NB4 (cell line): ENCODE results near the gene PLBD2.
"Not testable (repeated sequence)": the region's sequence is repeated elsewhere in the genome, so short reads cannot be mapped to it uniquely, and the experiment has no call there.

ENCODE experiments used
- DNase-seq: peaks from one replicate; pipeline ENCODE4 v3.0.0; 2010; ENCODE audit warnings: low read depth
- H3K4me3 ChIP-seq: one replicate; pipeline ENCODE4 v1.5.1; 2011; ENCODE audit warnings: mild to moderate bottlenecking, low read depth, low read length, moderate library complexity
- MYC ChIP-seq: IDR thresholded peaks from 2 replicates; pipeline ENCODE4 v1.6.1; 2011; ENCODE audit warnings: low read depth, low read length
- POLR2A ChIP-seq: IDR thresholded peaks from 2 replicates; pipeline ENCODE4 v1.6.1; 2011; ENCODE audit warnings: mild to moderate bottlenecking; ENCODE audit not compliant: insufficient read length; ENCODE audit errors: extremely low read depth
- TF ChIP-seq, protein P1 (sequence below): IDR thresholded peaks from 2 replicates; pipeline ENCODE4 v1.6.1; 2011; ENCODE audit warnings: low read depth, low read length
- TF ChIP-seq, protein P2 (sequence below): IDR thresholded peaks from one replicate; pipeline ENCODE4 v1.5.1; 2012; ENCODE audit warnings: low read depth, low read length

Gene PLBD2

DNA sequence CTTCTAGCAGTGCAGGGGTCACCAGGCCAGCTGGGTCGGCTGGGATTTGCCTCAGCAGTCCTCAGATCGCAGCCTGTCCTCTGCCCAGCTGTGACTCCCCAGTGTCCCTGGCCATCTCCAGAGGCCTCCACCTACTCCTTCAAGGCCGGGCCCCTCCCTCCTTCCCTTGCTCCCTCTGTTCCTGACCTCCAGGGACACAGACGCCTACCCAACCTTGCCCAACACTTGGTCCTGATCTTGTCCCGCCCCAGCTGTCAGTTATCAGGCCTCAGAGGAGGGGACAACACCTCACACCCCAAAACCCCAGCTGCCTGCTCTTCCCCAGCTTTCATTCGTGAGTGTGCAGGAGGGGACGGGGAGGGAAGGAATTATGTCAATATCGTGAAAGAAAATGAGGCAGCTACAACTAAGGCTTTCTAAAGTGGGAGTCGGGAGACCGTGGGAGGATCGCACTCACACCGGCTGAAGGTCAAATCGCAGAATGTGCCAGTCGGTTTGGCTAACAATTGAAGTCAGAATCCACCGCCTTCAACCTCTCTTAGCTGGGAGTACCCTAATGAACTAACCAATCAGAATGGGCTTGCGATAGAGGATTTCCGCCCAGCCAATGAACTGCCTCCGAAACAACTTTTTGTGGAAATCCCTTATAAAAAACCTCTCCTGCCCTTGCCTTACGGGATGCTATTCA is 9.4 kb upstream of the PLBD2 start:
- TF ChIP-seq MYC, result no peak
- TF ChIP-seq, protein P1, sequence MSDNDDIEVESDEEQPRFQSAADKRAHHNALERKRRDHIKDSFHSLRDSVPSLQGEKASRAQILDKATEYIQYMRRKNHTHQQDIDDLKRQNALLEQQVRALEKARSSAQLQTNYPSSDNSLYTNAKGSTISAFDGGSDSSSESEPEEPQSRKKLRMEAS, result no peak
- no peak for TF ChIP-seq POLR2A
- TF ChIP-seq, protein P2, sequence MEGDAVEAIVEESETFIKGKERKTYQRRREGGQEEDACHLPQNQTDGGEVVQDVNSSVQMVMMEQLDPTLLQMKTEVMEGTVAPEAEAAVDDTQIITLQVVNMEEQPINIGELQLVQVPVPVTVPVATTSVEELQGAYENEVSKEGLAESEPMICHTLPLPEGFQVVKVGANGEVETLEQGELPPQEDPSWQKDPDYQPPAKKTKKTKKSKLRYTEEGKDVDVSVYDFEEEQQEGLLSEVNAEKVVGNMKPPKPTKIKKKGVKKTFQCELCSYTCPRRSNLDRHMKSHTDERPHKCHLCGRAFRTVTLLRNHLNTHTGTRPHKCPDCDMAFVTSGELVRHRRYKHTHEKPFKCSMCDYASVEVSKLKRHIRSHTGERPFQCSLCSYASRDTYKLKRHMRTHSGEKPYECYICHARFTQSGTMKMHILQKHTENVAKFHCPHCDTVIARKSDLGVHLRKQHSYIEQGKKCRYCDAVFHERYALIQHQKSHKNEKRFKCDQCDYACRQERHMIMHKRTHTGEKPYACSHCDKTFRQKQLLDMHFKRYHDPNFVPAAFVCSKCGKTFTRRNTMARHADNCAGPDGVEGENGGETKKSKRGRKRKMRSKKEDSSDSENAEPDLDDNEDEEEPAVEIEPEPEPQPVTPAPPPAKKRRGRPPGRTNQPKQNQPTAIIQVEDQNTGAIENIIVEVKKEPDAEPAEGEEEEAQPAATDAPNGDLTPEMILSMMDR, result no peak
- H3K4me3 ChIP-seq, result no peak overlapping the region
- DNase-seq, result no peak

DNA sequence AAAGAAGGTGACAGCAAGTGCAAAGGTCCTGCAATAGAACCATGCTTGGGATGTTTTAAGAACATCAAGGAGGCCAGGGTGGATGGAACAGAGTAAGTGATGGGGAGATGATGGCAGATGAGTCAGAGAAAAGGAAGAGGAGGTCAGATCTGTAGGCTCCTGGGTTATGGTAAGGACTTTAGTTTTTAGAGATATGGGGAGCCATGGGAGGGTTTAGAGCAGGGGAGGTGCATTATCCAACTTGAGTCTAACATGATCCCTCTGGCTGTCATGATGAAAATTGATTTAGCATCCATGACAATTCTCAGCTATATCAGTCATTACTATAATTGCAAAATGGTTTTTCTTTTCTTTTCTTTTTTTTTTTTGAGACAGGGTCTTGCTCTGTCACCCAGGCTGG is 7.3 kb upstream of the PLBD2 start:
- TF ChIP-seq, protein P1, result no peak
- TF ChIP-seq, protein P2, result no peak
- TF ChIP-seq POLR2A (no peak), MYC (no peak)
- H3K4me3 ChIP-seq, result no peak overlapping the region

DNA sequence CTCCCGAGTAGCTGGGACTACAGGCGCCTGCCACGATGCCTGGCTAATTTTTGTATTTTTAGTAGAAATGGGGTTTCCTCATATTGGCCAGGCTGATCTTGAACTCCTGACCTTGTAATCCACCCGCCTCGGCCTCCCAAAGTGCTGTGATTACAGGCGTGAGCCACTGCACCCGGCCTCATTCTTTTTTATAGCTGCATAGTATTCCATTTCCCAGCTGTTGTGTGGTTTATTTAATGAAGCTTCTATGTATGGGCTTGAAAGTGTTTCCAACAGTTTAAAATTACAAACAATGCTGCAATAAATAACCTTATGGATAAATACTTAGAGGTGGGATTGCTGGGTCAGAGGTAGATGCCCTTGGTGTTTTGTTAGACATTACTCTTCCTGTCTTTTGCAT is 4.2 kb upstream of the PLBD2 start:
- not testable (repeated sequence) for DNase-seq, H3K4me3 ChIP-seq

More for the DNA sequence above, 7.3 kb upstream of the PLBD2 start:
- no peak for DNase-seq

DNA sequence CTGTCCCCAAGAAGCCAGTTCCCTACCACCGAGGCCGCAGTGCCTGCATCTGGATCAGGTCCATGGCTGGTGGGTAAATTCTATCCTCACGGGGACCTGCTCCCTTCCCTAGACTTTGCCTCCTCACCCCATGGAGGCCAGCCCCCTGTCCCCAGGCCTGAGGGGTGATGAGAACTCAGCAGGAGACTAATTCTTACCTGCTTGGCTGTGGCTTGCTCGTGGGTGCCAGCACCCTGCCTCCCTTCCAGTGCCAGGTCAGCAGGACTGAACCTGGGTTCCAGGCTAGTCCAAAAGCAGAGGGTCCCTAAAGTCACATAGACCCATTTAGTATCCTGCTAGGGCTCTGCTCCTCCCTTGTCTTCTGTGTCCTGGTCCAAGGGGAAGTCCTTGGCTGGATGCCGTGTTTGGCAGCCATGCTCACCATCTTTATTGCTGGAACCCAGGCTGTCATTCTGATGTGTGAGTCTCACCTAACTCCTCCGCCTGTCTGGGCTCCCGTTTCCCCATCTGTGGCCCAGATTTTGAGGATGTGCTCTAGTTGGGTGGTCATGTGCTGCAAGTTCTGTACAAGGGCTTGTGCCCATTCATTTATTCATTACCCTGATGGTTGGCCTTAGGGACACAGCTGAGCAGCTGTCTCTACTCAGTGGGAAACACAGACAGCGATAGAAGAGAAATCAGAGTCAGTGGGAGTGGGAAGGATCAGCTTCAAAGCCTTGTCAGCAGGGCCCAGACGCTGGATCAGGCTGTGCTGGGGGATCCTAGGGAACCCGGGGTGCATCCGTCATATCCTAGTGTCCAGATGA is 949 bp downstream of the PLBD2 start:
- DNase-seq, result peak; percentile 27
- TF ChIP-seq, protein P1, result no peak
- TF ChIP-seq MYC (no peak), POLR2A (no peak)
- TF ChIP-seq, protein P2, result no peak
- peak overlapping the region; percentile 66 for H3K4me3 ChIP-seq

DNA sequence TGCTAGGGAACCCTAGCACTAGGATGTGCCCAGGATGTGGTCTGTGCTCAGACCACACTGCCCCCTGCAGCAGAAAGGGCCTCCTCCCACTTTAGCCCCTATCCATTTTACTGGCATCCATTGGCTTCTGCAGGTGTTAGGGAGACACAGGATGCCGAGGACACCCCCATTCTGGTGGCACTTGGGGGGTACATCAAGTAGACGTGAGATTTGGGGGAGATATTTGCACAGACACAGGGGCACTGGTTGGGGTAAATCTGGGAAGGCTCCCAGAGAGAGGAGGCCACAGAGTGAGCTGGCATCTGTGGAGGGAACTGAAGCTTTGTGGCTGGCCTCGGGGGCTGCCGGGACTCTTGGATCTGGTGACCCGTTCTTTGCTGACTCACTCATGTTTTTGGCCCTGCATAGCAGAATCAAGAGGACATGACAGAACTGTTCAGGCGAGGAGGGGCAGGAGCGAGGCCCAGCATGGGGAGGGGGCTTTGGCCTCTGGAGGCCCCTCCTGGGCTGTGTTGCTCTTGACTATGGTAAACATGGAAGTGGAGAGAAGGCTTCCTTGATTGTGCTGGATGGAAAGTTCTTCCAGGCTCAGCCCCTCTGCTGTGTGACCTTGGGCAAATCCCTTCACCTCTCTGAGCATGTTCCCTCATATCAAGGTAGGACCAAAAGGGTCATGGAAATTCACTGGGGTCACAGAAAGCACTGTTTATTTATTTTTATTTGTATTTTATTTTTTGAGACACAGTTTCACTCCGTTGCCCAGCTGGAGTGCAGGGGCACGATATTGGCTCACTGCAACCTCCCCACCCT is 1.8 kb downstream of the PLBD2 start:
- TF ChIP-seq, protein P1, result no peak
- TF ChIP-seq, protein P2, result peak; percentile 29
- H3K4me3 ChIP-seq, result no peak overlapping the region
- DNase-seq, result peak; percentile 28
